Measurements from ENCODE around the gene SCMH1.

Gene SCMH1

DNA sequence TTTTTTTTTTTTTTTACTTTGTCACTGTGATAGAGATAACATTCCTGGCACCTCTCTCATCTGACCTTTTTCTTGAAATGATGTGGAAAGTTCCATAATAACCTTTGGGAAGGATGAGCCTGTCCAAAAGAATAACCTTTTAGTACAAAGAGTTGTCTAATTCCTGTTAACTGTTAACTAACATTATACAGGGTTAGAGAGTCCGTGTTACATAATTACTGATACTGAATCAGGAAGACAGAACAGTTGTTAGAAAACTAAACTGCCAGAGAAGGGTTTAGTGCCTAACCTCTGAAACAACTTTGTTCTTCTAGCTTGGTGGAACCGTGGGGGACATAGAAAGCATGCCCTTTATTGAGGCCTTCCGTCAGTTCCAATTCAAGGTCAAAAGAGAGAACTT, 253.8 kb downstream of the SCMH1 start:
- no peaks in the 10 kb centered on the region for H3K27me3 ChIP-seq (ENCODE audit: control insufficient read depth, low read length)
- H3K27ac ChIP-seq (ENCODE audit: low read depth, low read length): no peak overlapping the region
- peaks cover 28% of the 10 kb centered on the region; the same call in 1 of the 2 replicates for H4K20me1 ChIP-seq (ENCODE audit: control insufficient read depth, insufficient read depth, low read depth, low read length)
- H3K4me2 ChIP-seq (ENCODE audit: low read length): no peak overlapping the region
- no peaks in the 10 kb centered on the region for H3F3A ChIP-seq (ENCODE audit: control insufficient read depth, insufficient read depth)
- H3K4me1 ChIP-seq (ENCODE audit: control insufficient read depth, low read length): no peaks in the 10 kb centered on the region
- H3K36me3 ChIP-seq (ENCODE audit: control insufficient read depth, low read length): peaks cover 98% of the 10 kb centered on the region
- H3K9me2 ChIP-seq (replicated peaks; ENCODE audit: control insufficient read depth, low read length): no peaks in the 10 kb centered on the region
- peaks cover 89% of the 10 kb centered on the region for H3K79me2 ChIP-seq (ENCODE audit: control insufficient read depth, low read length)
- TF ChIP-seq, protein P1, sequence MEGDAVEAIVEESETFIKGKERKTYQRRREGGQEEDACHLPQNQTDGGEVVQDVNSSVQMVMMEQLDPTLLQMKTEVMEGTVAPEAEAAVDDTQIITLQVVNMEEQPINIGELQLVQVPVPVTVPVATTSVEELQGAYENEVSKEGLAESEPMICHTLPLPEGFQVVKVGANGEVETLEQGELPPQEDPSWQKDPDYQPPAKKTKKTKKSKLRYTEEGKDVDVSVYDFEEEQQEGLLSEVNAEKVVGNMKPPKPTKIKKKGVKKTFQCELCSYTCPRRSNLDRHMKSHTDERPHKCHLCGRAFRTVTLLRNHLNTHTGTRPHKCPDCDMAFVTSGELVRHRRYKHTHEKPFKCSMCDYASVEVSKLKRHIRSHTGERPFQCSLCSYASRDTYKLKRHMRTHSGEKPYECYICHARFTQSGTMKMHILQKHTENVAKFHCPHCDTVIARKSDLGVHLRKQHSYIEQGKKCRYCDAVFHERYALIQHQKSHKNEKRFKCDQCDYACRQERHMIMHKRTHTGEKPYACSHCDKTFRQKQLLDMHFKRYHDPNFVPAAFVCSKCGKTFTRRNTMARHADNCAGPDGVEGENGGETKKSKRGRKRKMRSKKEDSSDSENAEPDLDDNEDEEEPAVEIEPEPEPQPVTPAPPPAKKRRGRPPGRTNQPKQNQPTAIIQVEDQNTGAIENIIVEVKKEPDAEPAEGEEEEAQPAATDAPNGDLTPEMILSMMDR (IDR thresholded peaks at IDR 0.05; ENCODE audit: low read depth, low read length, poor library complexity, severe bottlenecking): no peak
- no peak for TF ChIP-seq EZH2phosphoT487 (IDR thresholded peaks at IDR 0.05; ENCODE audit: borderline replicate concordance, low read length)
- no peaks in the 10 kb centered on the region for H3K9me3 ChIP-seq (ENCODE audit: control insufficient read depth, insufficient read depth, low read length)
- H3K4me3 ChIP-seq (ENCODE audit: low read length): no peak overlapping the region

DNA sequence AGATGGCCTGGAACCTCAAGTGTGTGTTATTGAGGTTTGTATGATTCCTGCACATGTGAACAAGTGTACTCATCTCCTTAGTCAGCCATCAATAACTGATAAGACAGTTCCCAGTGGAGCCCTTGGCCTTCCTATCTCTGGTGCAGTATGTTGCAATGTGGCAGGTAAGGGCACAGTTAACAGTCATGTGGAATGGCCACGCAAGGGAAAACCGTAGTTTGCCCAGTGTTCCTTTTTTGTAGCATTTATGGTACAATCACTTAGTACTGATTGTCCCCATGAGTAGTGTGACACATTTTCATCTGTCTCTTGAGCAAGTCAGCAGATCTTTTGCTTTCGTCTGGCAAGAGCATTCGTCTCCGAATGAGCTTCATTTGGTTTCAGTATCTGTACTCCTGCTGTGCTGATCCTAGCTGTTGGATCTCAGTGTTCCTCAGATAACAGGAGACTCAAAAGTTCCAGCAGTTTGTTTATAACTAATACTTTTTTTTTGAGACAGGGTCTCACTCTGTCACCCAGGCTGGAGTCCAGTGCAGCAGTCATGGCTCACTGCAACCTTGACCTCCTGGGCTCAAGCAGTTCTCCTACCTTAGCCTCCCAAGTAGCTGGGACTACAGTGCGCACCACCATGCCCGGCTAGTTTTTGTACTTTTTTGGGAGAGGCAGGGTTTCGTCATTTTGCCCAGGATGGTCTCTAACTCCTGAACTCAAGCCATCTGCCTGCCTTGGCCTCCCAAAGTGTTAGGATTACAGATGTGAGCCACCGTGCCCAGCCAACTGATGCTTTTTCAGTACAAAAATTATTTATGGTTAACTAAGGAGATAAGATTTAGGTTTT, 254.4 kb downstream of the SCMH1 start:
- Histone ChIP-seq H3K9me2 (replicated peaks; ENCODE audit: control insufficient read depth, low read length) (no peaks in the 10 kb centered on the region), H3K4me2 (ENCODE audit: low read length) (no peak overlapping the region), H3K4me1 (ENCODE audit: control insufficient read depth, low read length) (peaks cover 3% of the 10 kb centered on the region), H3K27me3 (ENCODE audit: control insufficient read depth, low read length) (no peaks in the 10 kb centered on the region), H3K27ac (ENCODE audit: low read depth, low read length) (no peak overlapping the region), H3K36me3 (ENCODE audit: control insufficient read depth, low read length) (peaks cover 98% of the 10 kb centered on the region), H3K4me3 (ENCODE audit: low read length) (no peak overlapping the region), H4K20me1 (ENCODE audit: control insufficient read depth, insufficient read depth, low read depth, low read length) (peaks cover 28% of the 10 kb centered on the region; the same call in 1 of the 2 replicates), H3F3A (ENCODE audit: control insufficient read depth, insufficient read depth) (no peaks in the 10 kb centered on the region), H3K79me2 (ENCODE audit: control insufficient read depth, low read length) (peaks cover 91% of the 10 kb centered on the region), H3K9me3 (ENCODE audit: control insufficient read depth, insufficient read depth, low read length) (no peaks in the 10 kb centered on the region)
- TF ChIP-seq, protein P1 (IDR thresholded peaks at IDR 0.05; ENCODE audit: low read depth, low read length, poor library complexity, severe bottlenecking): no peak
- no peak for TF ChIP-seq EZH2phosphoT487 (IDR thresholded peaks at IDR 0.05; ENCODE audit: borderline replicate concordance, low read length)

DNA sequence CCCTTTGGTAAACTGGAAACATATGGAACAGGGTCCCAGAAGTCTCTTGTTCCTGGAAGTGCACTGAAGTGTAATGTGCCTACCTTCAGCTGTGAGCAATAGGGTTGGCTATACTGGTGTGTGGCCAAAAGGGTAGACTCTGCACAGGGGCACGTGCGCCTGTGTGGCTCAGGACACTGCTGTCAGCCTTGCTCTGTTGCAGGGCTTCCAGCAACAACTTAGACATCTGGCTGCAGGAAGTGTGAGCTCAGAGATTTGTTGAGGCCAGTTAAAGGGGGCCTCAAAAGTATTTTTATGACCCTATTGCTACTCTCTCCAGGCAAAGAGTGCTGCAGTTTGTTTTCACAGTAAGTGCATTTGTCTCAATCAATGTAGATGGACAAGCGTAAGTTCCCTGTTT, 255.2 kb downstream of the SCMH1 start:
- Histone ChIP-seq H3K79me2 (ENCODE audit: control insufficient read depth, low read length) (peaks cover 94% of the 10 kb centered on the region), H3K27ac (ENCODE audit: low read depth, low read length) (no peak overlapping the region), H3K4me3 (ENCODE audit: low read length) (no peak overlapping the region), H3K36me3 (ENCODE audit: control insufficient read depth, low read length) (peaks cover 100% of the 10 kb centered on the region), H4K20me1 (ENCODE audit: control insufficient read depth, insufficient read depth, low read depth, low read length) (peaks cover 35% of the 10 kb centered on the region; the same call in 1 of the 2 replicates), H3F3A (ENCODE audit: control insufficient read depth, insufficient read depth) (no peaks in the 10 kb centered on the region), H3K4me1 (ENCODE audit: control insufficient read depth, low read length) (peaks cover 10% of the 10 kb centered on the region), H3K27me3 (ENCODE audit: control insufficient read depth, low read length) (no peaks in the 10 kb centered on the region), H3K9me2 (replicated peaks; ENCODE audit: control insufficient read depth, low read length) (no peaks in the 10 kb centered on the region), H3K9me3 (ENCODE audit: control insufficient read depth, insufficient read depth, low read length) (no peaks in the 10 kb centered on the region), H3K4me2 (ENCODE audit: low read length) (no peak overlapping the region)
- no peak for TF ChIP-seq EZH2phosphoT487 (IDR thresholded peaks at IDR 0.05; ENCODE audit: borderline replicate concordance, low read length)
- TF ChIP-seq, protein P1 (IDR thresholded peaks at IDR 0.05; ENCODE audit: low read depth, low read length, poor library complexity, severe bottlenecking): no peak
